Measurements from ENCODE around the gene IYD. TPM values are rescaled to one million over a fixed set of nuclear protein-coding genes. Genes with fewer than 3 reads are reported as not detected.
"Not testable (repeated sequence)": the region's sequence is repeated elsewhere in the genome, so short reads cannot be mapped to it uniquely, and the experiment has no call there.

IYD gene
- total RNA-seq, 2 experiments from 2014 or later = not detected

DNA sequence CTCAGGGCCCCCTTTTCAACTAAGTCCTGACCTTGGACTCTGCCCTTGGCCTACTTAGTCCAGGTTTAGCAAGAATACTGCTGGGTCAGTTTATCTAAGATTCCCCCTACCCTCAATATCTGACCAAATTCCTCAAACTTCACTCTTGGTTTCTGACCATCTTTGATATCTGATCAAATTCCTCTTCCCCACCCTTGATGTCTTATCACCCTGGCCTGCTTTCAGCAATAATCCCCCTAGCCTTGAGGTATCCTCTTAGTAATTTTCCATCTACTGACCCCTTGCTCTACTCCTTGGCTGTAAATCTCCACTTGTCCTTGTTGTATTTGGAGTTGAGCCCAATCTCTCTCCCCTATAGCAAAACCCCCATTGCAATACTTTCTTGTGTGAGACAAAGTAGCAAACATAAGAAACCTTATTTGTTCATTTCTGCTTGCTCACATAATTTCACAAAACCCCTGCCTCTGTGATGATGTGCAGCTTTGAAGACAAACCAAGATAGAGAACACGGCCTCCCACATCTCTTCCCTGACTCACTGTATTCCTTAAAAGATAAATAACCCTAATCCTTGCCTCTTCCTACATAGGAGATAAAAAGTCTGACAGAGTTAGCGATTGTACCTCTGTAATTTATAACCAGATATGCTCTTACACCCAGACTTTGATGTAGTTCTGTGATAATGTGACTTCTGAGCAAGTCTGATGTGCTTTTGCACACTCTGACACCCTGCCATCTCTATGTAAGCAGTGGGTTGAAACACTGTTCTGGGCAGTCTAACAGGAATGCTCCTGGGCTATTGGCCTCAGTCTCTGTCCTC is 13.8 kb upstream of the IYD start:
- CTCF ChIA-PET = interaction anchor here (0.6 to 0.8 kb wide), 2 partner anchors 274 to 278 kb away, joined by 3 read pairs; no protein-coding TSS in a partner anchor
- no peak overlapping the region for H3K27ac Mint-ChIP-seq
- POLR2A ChIA-PET = no interaction called here
- H3K36me3 Mint-ChIP-seq (ENCODE audit: low read depth) = no peaks in the 10 kb centered on the region
- no peaks in the 10 kb centered on the region for H3K4me1 Mint-ChIP-seq (ENCODE audit: low read depth)
- H3K4me3 Mint-ChIP-seq = no peak overlapping the region
- DNase-seq (no peak), ATAC-seq (no peak)
- no peaks in the 10 kb centered on the region for H3K9me3 Mint-ChIP-seq (ENCODE audit: insufficient read depth)
- H3K27me3 Mint-ChIP-seq (ENCODE audit: low read depth) = peaks cover 8% of the 10 kb centered on the region

DNA sequence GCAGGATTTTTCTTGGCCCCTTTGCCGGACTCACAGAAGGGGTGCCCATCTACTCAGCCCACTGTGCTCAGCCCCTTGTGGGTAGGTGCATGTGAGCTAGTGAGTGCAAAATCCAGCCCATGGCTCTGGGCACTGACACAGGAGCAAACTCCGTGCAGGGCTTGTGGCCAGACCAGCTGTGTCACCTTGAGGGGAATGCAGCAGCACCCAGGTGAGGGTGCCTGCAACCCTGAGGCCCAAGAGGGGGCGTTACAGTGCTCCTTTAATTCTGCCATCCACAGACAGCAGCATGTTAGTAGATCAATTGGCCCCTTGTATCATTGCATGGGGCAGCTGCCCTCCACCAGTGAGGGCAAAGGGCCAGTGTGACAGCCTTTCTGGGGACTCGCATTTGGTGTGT is 12.9 kb upstream of the IYD start:
- H3K4me3 Mint-ChIP-seq = no peak overlapping the region
- POLR2A ChIA-PET = no interaction called here

DNA sequence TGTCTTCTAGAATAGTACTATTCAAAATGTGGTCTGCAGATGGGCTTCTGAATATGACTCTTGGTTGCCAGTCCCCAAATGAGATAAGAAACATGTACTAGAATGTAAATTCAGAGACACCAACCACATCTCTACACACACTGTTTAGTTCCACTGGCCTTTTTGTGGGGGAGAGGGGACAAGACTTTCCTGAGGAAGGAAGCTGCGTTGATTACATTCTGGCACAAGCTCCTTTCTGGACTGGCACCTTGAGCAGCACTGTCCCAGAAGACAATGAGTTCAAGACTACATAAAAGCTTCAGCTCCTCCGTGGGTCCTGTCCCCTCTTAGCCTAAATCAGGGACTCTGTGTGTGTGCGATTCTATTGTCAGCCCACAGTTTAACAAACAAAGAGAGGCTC is 6.9 kb upstream of the IYD start:
- no peak overlapping the region for H3K4me3 Mint-ChIP-seq
- DNase-seq (no peak), ATAC-seq (no peak)
- ChIA-PET POLR2A (no interaction called here), CTCF (interaction anchor here (0.9 kb wide), 1 partner anchor 33 kb away, joined by 3 read pairs; no protein-coding TSS in a partner anchor)
- no peaks in the 10 kb centered on the region for H3K9me3 Mint-ChIP-seq (ENCODE audit: insufficient read depth)
- H3K4me1 Mint-ChIP-seq (ENCODE audit: low read depth) = no peaks in the 10 kb centered on the region
- no peaks in the 10 kb centered on the region for H3K36me3 Mint-ChIP-seq (ENCODE audit: low read depth)
- H3K27me3 Mint-ChIP-seq (ENCODE audit: low read depth) = peaks cover 6% of the 10 kb centered on the region
- no peak overlapping the region for H3K27ac Mint-ChIP-seq

More for the DNA sequence above, 12.9 kb upstream of the IYD start:
- DNase-seq (no peak), ATAC-seq (no peak)
- no peak overlapping the region for H3K27ac Mint-ChIP-seq
- H3K27me3 Mint-ChIP-seq (ENCODE audit: low read depth) = peaks cover 8% of the 10 kb centered on the region
- no peaks in the 10 kb centered on the region for H3K4me1 Mint-ChIP-seq (ENCODE audit: low read depth)
- no peaks in the 10 kb centered on the region for H3K9me3 Mint-ChIP-seq (ENCODE audit: insufficient read depth)
- no peaks in the 10 kb centered on the region for H3K36me3 Mint-ChIP-seq (ENCODE audit: low read depth)
- CTCF ChIA-PET = no interaction called here

DNA sequence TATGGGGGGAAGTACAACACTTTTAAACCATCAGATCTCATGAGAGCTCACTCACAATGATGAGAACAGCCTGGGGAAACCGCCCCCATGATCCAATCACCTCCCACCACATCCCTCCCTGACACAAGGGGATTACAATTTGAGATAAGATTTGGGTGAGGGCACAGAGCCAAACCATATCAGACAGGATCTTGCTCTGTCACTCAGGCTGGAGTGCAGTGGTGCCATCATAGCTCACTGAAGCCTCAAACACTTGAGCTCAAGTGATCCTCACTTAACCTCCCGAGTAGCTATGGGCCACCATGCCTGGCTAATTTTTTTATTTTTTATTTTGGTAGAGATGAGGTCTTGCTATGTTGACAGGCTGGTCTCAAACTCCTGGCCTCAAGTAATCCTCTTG is 5.1 kb upstream of the IYD start:
- ChIA-PET POLR2A (no interaction called here), CTCF (no interaction called here)
- Mint-ChIP-seq H3K9me3 (ENCODE audit: insufficient read depth) (no peaks in the 10 kb centered on the region), H3K27ac (no peak overlapping the region), H3K4me3 (no peak overlapping the region), H3K4me1 (ENCODE audit: low read depth) (no peaks in the 10 kb centered on the region), H3K36me3 (ENCODE audit: low read depth) (no peaks in the 10 kb centered on the region), H3K27me3 (ENCODE audit: low read depth) (peaks cover 3% of the 10 kb centered on the region)
- ATAC-seq (no peak), DNase-seq (no peak)

DNA sequence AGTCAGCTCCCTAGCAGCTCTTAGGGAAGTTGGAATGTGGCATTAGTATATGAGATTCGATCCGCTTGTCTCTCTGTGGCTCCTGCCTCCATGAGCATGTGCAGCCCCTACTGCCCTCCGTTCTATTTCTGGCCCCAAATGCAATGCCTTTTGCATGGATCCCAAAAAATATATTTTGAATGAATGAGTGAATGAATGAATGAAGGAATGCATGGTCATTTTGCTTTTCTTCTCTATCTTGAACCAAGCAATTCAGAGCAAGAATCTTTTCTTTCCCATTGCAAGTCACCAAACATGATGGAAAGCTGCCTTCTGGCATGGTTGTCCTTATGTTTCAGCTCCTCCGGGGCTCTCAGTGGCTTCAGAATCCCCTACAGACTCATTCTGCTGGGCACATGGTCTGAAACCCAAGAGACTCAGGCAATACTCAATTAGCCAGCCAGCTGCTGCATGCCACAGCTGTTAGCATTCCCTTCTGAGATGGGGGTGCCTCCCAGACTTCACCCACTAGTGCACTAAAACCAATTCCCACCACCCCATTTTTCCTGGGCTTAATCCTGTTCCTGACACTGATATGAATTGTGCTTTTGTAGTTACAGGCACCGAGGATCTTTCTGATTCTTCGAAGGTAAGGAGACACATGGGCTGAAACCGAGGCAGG is 2.6 kb upstream of the IYD start:
- no peak overlapping the region for H3K4me3 Mint-ChIP-seq
- no peaks in the 10 kb centered on the region for H3K9me3 Mint-ChIP-seq (ENCODE audit: insufficient read depth)
- no peak overlapping the region for H3K27ac Mint-ChIP-seq
- ChIA-PET POLR2A (no interaction called here), CTCF (no interaction called here)
- no peaks in the 10 kb centered on the region for H3K36me3 Mint-ChIP-seq (ENCODE audit: low read depth)
- no peaks in the 10 kb centered on the region for H3K4me1 Mint-ChIP-seq (ENCODE audit: low read depth)
- H3K27me3 Mint-ChIP-seq (ENCODE audit: low read depth) = peaks cover 3% of the 10 kb centered on the region
- no peak for DNase-seq
- ATAC-seq = no peak

DNA sequence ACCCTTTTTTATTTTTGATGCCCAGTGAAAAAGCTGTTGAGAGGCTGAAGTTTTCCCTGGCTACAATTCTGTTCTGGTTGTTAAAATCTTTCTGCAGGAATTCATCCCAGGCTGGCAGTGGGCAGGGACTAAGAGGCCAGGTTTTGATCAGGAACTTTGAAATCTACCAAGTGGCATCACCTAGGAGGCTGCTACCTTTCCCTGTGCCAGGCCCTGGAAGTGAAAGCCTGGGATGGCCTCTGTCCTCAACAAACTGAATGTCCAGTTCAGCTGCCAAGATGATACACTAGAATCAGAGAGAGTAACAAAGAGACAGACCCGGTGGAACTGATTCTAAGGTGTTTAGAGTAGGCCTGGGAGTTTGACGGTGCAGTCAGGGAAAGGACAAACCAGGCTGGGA is 596 bp downstream of the IYD start:
- H3K27ac Mint-ChIP-seq = no peak overlapping the region
- no peak overlapping the region for H3K4me3 Mint-ChIP-seq
- no peaks in the 10 kb centered on the region for H3K36me3 Mint-ChIP-seq (ENCODE audit: low read depth)
- ChIA-PET POLR2A (no interaction called here), CTCF (no interaction called here)
- no peaks in the 10 kb centered on the region for H3K27me3 Mint-ChIP-seq (ENCODE audit: low read depth)
- H3K4me1 Mint-ChIP-seq (ENCODE audit: low read depth) = no peaks in the 10 kb centered on the region
- no peak for DNase-seq
- H3K9me3 Mint-ChIP-seq (ENCODE audit: insufficient read depth) = no peaks in the 10 kb centered on the region
- no peak for ATAC-seq

DNA sequence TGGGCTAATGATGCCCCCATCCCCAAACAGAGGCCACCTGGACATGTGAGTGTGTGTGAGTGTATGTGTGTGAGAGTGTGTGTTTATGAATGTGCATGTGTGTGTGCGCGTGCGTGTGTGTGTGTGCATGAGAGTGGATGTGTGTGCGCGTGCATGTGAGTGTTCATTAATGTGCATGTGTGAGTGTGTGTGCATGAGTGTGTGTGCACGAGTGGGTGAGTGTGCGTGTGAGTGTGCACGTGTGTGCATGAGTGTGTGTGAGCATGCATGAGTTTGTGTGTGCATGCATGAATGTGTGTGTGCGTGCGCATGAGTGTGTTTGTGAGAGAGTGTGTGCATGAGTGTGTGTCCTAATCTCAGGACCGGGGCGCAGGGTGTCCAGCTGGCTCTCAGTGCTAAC is 1.3 kb downstream of the IYD start:
- POLR2A ChIA-PET = no interaction called here
- Mint-ChIP-seq H3K9me3 (ENCODE audit: insufficient read depth) (no peaks in the 10 kb centered on the region), H3K27me3 (ENCODE audit: low read depth) (peaks cover 2% of the 10 kb centered on the region), H3K4me1 (ENCODE audit: low read depth) (no peaks in the 10 kb centered on the region), H3K36me3 (ENCODE audit: low read depth) (no peaks in the 10 kb centered on the region), H3K27ac (no peak overlapping the region), H3K4me3 (no peak overlapping the region)
- ATAC-seq (no peak), DNase-seq (no peak)
- CTCF ChIA-PET = no interaction called here

DNA sequence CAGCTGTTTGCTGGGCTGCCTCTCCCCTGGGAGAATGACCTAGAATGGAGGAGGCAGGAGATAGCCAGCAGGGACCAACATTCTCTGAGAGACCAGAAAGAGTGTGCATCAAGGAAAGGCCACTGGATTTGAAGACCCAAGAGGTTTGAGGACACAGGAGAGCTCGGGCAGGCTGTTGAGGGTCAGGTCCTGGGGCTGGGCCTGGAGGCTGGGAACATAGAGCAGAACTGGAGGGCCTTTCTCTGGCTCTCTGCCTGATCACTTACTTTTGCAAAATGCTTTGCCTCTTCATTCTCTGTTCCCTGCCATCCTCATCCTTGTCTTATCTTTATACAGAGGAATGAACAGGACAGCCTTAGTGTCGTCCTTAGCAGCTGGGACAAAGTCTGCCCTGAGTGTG is 2.5 kb downstream of the IYD start:
- CTCF ChIA-PET = no interaction called here
- POLR2A ChIA-PET = no interaction called here
- no peaks in the 10 kb centered on the region for H3K4me1 Mint-ChIP-seq (ENCODE audit: low read depth)

DNA sequence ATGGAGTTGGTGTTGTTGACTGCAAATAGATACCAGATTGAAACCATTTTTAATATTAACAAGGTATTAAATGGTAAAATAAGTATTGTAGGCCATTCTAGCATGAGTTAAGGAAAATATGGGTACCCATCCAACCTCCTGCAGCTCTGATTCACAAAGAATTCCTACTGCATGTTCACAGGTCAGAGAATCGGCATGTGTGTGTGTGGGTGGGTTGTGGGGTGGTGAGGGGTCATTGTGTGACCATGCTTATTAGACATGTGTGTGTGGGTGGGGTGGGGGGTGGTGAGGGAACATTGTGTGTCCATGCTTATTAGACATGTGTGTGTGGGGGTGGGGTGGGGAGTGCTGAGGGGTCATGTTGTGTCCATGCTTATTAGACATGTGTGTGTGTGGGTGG is 3.2 kb downstream of the IYD start:
- peaks cover 13% of the 10 kb centered on the region for H3K27me3 Mint-ChIP-seq (ENCODE audit: low read depth)
- ATAC-seq (no peak), DNase-seq (no peak)
- no peaks in the 10 kb centered on the region for H3K4me1 Mint-ChIP-seq (ENCODE audit: low read depth)
- POLR2A ChIA-PET = no interaction called here
- CTCF ChIA-PET = no interaction called here
- H3K36me3 Mint-ChIP-seq (ENCODE audit: low read depth) = no peaks in the 10 kb centered on the region
- no peak overlapping the region for H3K4me3 Mint-ChIP-seq
- no peak overlapping the region for H3K27ac Mint-ChIP-seq
- no peaks in the 10 kb centered on the region for H3K9me3 Mint-ChIP-seq (ENCODE audit: insufficient read depth)

More for the DNA sequence above, 2.5 kb downstream of the IYD start:
- Mint-ChIP-seq H3K27me3 (ENCODE audit: low read depth) (peaks cover 7% of the 10 kb centered on the region), H3K27ac (no peak overlapping the region), H3K4me3 (no peak overlapping the region), H3K36me3 (ENCODE audit: low read depth) (no peaks in the 10 kb centered on the region), H3K9me3 (ENCODE audit: insufficient read depth) (no peaks in the 10 kb centered on the region)
- ATAC-seq (no peak), DNase-seq (no peak)

DNA sequence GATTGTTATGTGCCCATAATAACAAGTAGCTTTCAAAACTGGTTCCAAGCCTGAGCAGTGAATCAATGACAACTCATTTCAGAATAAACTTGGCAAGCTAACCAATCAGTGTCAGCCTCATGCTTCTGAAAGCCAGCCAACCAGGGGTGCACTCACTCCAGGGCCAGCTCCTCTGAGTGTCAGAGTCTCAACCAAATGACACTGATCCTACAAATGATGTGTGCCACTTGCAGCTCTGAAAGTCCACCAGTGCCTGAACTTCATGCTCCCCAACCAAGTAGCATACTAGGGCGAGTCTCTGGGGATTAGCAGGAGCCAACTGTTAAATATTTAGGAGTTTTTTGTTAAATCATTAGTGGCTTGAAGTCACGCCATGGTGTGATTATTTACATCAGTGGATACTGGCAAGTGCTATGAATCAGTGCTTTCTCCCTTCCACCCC is 4.5 kb downstream of the IYD start:
- H3K27me3 Mint-ChIP-seq (ENCODE audit: low read depth) = peaks cover 17% of the 10 kb centered on the region
- POLR2A ChIA-PET = no interaction called here
- no peak overlapping the region for H3K27ac Mint-ChIP-seq
- no peak overlapping the region for H3K4me3 Mint-ChIP-seq
- DNase-seq (no peak), ATAC-seq (no peak)
- no peaks in the 10 kb centered on the region for H3K36me3 Mint-ChIP-seq (ENCODE audit: low read depth)
- H3K9me3 Mint-ChIP-seq (ENCODE audit: insufficient read depth) = no peaks in the 10 kb centered on the region
- CTCF ChIA-PET = no interaction called here
- no peaks in the 10 kb centered on the region for H3K4me1 Mint-ChIP-seq (ENCODE audit: low read depth)

DNA sequence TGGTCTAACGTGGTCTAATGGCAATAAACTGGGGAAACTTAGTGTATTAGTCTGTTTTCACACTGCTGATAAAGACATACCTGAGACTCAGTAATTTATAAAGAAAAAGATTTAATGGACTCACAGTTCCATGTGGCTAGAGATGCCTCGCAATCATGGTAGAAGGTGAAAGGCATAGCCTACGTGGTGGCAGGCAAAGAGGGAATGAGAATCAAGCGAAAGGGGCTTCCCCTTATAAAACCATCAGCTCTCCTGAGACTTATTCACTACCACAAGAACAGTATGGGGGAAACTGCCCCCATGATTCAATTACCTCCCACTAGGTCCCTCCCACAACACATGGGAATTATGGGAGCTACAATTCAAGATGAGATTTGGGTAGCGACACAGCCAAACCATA is 5.5 kb downstream of the IYD start:
- H3K4me1 Mint-ChIP-seq (ENCODE audit: low read depth); ATAC-seq; H3K27ac Mint-ChIP-seq; CTCF ChIA-PET; H3K9me3 Mint-ChIP-seq (ENCODE audit: insufficient read depth); H3K4me3 Mint-ChIP-seq; H3K36me3 Mint-ChIP-seq (ENCODE audit: low read depth); POLR2A ChIA-PET; DNase-seq: not testable (repeated sequence)
- H3K27me3 Mint-ChIP-seq (ENCODE audit: low read depth) = peaks cover 18% of the 10 kb centered on the region

DNA sequence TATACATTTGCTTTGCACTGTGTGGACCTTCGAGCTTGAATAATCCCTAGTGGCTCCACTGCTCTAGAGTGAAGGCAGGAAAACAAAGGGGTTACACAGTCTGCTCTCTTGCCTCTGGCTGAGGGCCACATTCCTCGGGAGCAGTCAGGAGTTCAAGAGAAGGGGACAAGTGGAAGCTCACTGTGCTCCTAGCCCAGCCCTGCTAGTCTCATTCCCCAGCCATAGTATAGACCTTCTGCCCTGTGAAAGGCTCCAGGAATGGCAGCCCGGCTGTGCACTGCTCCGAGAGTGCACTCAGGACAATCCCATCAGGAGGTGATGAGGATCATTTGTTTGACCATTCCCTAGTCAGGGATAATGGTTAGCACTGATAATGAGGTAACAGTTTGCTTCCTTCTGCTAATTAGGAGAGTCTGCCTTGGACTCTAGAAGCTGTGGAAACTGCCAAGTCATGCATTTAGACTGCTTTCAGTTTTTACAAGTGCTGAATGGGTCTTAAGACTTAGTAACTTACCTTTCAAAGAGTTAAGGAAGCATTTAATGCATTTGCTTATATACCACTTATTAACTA is 8.5 kb downstream of the IYD start:
- no peak overlapping the region for H3K4me3 Mint-ChIP-seq

More for the DNA sequence above, 8.5 kb downstream of the IYD start:
- Mint-ChIP-seq H3K9me3 (ENCODE audit: insufficient read depth) (no peaks in the 10 kb centered on the region), H3K36me3 (ENCODE audit: low read depth) (no peaks in the 10 kb centered on the region), H3K27ac (no peak overlapping the region), H3K27me3 (ENCODE audit: low read depth) (peaks cover 31% of the 10 kb centered on the region), H3K4me1 (ENCODE audit: low read depth) (no peaks in the 10 kb centered on the region)
- ChIA-PET CTCF (no interaction called here), POLR2A (no interaction called here)
- no peak for ATAC-seq
- no peak for DNase-seq
